GM12864 (cell line): Measurements from ENCODE around the gene PDE8B.

Experiments
- DNase-seq: peaks from one replicate; pipeline ENCODE4 v3.0.0-alpha.2; 2011; ENCODE audit warnings: low read depth
- H3K4me3 ChIP-seq: 2 replicates; pipeline ENCODE4 v1.5.1; 2011; ENCODE audit warnings: mild to moderate bottlenecking, low read depth, low read length, control low read depth
- TF ChIP-seq, protein P1 (sequence below): IDR thresholded peaks from 2 replicates; pipeline ENCODE4 v1.5.1; 2011; ENCODE audit warnings: low read depth, mild to moderate bottlenecking, moderate library complexity, low read length, control low read depth, inconsistent platforms; ENCODE audit errors: missing control alignments

Gene PDE8B

DNA sequence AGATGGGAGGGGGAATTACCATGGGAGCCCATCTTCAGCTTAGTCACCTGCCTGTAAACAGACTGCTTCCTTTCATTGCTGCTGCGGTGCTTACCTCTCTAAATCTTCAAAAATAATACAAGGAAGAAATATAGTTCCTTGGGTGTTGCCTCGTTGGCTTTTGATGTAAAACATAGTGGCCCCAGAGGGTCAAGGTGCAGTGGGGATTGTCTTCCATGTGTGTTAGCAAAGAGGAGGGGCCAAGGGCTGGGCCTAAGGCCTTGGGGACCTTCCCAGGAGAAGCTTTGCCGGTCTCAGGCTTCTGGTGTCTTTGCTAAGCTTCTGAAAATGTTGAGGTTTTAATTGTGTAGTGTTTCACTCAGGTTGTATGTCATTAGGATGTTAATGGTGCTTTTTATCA is 90.0 kb downstream of the PDE8B start:
- DNase-seq, result no peak
- H3K4me3 ChIP-seq, result no peak overlapping the region
- TF ChIP-seq, protein P1, sequence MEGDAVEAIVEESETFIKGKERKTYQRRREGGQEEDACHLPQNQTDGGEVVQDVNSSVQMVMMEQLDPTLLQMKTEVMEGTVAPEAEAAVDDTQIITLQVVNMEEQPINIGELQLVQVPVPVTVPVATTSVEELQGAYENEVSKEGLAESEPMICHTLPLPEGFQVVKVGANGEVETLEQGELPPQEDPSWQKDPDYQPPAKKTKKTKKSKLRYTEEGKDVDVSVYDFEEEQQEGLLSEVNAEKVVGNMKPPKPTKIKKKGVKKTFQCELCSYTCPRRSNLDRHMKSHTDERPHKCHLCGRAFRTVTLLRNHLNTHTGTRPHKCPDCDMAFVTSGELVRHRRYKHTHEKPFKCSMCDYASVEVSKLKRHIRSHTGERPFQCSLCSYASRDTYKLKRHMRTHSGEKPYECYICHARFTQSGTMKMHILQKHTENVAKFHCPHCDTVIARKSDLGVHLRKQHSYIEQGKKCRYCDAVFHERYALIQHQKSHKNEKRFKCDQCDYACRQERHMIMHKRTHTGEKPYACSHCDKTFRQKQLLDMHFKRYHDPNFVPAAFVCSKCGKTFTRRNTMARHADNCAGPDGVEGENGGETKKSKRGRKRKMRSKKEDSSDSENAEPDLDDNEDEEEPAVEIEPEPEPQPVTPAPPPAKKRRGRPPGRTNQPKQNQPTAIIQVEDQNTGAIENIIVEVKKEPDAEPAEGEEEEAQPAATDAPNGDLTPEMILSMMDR, result no peak

DNA sequence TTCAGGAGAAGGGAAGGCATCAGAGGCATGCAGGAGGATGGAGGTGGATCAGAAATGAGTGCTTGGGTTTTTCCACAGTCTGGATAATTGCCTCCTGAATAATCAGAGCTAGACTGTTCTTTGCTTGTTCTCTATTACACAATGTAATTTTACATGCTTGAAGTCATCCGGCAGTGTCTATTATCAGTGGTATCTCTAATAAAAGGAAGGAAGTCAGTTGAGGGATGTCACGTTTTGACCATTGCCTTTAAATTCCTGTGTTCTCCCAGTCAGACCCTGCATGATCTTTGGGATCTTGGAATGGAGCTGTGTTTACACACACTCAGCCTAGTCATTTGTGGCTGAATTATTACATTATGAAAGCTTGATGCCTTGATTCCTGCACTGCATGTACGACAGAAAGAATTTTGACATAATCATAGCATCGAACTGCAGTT is 91.0 kb downstream of the PDE8B start:
- no peak overlapping the region for H3K4me3 ChIP-seq
- TF ChIP-seq, protein P1, result no peak
- DNase-seq, result no peak

GRCh38 chr5:77302247-77302646 is 91.8 kb downstream of the PDE8B start:
- TF ChIP-seq, protein P1, result no peak
- H3K4me3 ChIP-seq, result no peak overlapping the region

GRCh38 chr5:77302653-77303052 is 92.2 kb downstream of the PDE8B start:
- TF ChIP-seq, protein P1, result no peak
- DNase-seq, result no peak
- no peak overlapping the region for H3K4me3 ChIP-seq

More at GRCh38 chr5:77302247-77302646, 91.8 kb downstream of the PDE8B start:
- DNase-seq, result no peak

DNA sequence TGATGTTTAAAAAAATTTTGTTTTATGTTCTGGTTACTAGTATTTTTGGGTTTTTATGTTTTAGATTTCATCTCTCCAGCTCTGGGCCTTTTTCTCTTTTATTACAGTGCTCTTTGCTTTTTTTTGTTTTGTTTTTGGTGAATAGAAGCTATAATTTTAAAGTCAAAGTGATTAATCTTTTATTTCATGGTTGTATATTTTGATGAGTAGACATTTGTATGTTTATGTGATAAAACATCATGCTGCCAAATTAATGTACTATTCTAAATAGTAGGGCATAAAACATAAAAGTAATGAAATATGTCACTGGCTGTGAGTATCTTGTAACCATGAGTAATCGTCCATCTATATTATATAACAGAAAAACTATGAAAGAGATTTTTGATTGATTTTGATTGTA is 93.9 kb downstream of the PDE8B start:
- TF ChIP-seq, protein P1, result no peak
- no peak for DNase-seq

DNA sequence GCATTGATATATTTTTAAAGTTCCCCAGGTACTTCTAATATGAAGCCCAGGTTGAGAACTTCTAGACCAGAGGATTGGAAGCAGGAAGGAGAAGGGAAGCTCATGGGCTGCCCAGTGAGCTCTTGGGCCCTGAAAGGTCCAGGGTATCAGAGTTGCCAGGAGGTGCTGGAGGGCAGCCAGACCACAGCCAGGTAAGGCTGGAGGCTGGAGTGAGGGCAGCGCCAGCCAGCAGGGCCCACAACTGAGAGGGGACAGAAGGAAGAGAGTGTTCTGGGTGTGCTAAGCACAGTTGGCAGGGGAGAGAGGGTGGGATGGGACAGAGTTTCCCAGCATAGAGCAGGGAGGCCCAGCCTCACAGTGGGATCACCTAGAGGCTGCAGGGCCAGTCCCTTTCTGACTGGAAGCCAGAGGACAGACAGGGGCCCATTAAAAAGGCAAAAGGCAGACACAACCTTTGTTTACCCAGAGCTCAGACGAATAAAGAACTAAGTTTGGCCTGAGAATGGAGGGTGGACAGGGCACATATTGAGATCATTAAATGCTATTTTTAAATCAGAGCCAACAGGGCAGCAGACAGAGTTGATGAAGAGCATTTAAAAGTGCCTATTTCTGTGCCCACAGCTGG is 94.9 kb downstream of the PDE8B start:
- no peak for DNase-seq
- TF ChIP-seq, protein P1, result no peak
- no peak overlapping the region for H3K4me3 ChIP-seq

More for the DNA sequence above, 93.9 kb downstream of the PDE8B start:
- no peak overlapping the region for H3K4me3 ChIP-seq

- no peak for DNase-seq
- H3K4me3 ChIP-seq, result no peak overlapping the region
- TF ChIP-seq, protein P1, result no peak
Observed at GRCh38 chr5:77305956-77306355, 95.5 kb downstream of the PDE8B start.
